Measurements from ENCODE around the gene PDE7B. TPM values are rescaled to one million over a fixed set of nuclear protein-coding genes. Genes with fewer than 3 reads are reported as not detected.
"Not testable (repeated sequence)": the region's sequence is repeated elsewhere in the genome, so short reads cannot be mapped to it uniquely, and the experiment has no call there.

The PDE7B gene
- total RNA-seq, 2 experiments from 2014 or later, result 0.05 to 0.12 TPM

DNA sequence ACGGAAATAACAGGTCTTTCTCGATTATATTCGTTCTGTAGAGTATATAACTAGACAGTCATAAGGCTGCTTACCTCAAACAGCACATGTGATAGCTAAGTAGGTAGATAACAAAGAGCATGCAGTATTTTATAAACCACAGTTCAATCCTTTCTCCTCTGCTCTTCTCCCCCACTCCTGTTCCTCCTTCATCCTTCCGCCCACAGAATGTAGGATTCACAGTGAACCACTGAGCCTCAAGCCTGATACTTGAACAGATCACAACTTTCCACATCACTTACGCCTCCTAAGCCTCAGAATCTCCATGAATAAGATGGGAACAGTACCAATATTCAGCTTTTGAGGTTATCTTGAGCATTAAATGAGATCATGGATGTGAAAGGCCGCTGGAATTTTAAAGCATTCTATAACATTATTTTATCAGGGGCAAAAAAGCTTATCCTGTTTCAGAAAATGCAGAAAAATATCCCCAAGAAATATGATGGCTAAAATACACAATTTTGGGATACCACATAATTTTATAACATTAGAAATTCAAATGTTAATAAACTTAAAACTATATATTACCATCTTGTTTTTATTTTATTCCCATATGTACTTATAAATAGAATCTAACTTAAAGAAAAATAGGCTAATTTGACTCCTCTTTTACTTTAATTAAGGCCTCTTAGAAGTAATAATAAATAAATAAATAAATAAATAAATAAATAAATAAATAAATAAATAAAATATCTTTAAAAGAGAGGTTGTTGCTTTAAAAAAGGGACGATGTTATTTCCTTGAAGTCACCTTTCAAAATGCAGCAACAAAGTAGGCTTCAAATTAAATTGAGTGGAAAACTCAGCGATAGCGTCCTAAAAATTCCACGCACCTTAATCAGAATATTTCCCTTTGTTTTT, 365.3 kb downstream of the PDE7B start:
- no peak overlapping the region for H3K27ac Mint-ChIP-seq
- intact Hi-C loops (cut with micrococcal nuclease), result no loop called here
- DNase-seq, result no peak
- CTCF ChIA-PET, result interaction anchor here (1.3 kb wide), 2 partner anchors 15 to 540 kb away, joined by 3 to 5 read pairs; no protein-coding TSS in a partner anchor
- no peaks in the 10 kb centered on the region for H3K36me3 Mint-ChIP-seq
- POLR2A ChIA-PET, result no interaction called here
- no peaks in the 10 kb centered on the region for H3K27me3 Mint-ChIP-seq
- no peaks in the 10 kb centered on the region for H3K4me1 Mint-ChIP-seq (ENCODE audit: low read depth)
- H3K9me3 Mint-ChIP-seq, result peaks cover 2% of the 10 kb centered on the region
- no peak overlapping the region for H3K4me3 Mint-ChIP-seq

DNA sequence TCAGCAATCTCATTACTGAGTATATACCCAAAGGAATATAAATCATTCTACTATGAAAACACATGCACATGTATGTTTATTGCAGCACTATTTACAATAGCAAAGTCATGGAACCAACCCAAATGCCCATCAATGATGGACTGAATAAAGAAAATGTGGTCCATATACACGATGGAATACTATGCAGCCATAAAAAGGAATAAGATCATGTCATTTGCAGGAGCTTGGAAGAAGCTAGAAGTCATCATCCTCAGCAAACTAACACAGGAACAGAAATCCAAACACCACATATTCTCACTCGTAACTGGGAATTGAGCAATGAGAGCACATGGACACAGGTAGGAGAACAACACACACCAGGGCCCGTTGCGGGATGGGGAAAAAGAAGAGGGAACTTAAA, 373.5 kb downstream of the PDE7B start:
- intact Hi-C loops (cut with micrococcal nuclease), result loop anchor here (5.0 kb wide), 1 partner anchor 318 kb away; no protein-coding TSS in a partner anchor
- POLR2A ChIA-PET; DNase-seq; H3K4me1 Mint-ChIP-seq (ENCODE audit: low read depth); H3K4me3 Mint-ChIP-seq; CTCF ChIA-PET; H3K36me3 Mint-ChIP-seq; H3K9me3 Mint-ChIP-seq; H3K27me3 Mint-ChIP-seq; H3K27ac Mint-ChIP-seq: not testable (repeated sequence)

- Mint-ChIP-seq H3K27ac (no peak overlapping the region), H3K9me3 (peaks cover 6% of the 10 kb centered on the region), H3K4me3 (no peak overlapping the region), H3K36me3 (peaks cover 3% of the 10 kb centered on the region), H3K27me3 (no peaks in the 10 kb centered on the region), H3K4me1 (ENCODE audit: low read depth) (peaks cover 4% of the 10 kb centered on the region)
- intact Hi-C loops (cut with micrococcal nuclease), result loop anchor here (5.0 kb wide), 1 partner anchor 318 kb away; no protein-coding TSS in a partner anchor
- ChIA-PET POLR2A (no interaction called here), CTCF (interaction anchor here (0.6 to 2.5 kb wide), 29 partner anchors 9 to 779 kb away, joined by 3 to 40 read pairs (median 5); partner anchors contain the start of gene BCLAF1)
- DNase-seq, result peak; percentile 29
These were observed 374.0 kb downstream of the PDE7B start for GRCh38 chr6:136225496-136225895.

DNA sequence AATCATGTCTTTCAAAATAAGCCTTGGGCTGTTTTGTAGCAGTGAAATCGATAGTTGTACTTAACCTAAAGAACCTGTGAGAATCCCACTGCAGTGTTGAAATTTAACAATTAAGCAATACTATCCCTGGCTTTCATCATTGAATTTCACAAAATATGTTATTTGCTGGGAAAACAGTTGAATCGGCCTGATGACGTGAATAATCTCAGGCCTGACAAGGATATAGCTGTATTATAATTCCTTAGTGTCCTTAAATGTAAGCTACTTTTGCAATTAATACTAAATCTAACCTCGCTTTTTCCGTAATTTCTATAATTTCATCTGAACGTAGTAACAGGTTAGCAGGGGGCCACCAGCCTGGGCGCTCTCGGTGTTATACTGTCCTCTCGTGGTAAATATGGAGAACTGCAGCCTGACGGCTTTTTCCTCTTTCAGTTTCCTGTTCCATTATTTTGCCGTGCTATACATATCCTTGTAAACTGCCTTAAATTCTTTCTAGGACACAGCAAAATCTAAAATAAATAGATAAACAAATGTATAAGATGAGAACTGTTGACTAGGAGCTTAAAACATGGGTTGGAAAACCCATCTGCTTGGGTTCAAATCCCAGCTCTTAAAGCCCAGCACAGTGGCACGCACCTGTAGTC, 374.6 kb downstream of the PDE7B start:
- intact Hi-C loops (cut with micrococcal nuclease), result loop anchor here (1.0 to 5.0 kb wide), 6 partner anchors 91 to 775 kb away; no protein-coding TSS in a partner anchor
- ChIA-PET CTCF (interaction anchor here (0.6 to 2.5 kb wide), 53 partner anchors 8 to 779 kb away, joined by 3 to 40 read pairs (median 4); partner anchors contain the start of genes AHI1 and BCLAF1), POLR2A (interaction anchor here (1.0 kb wide), 1 partner anchor 62 kb away, joined by 3 read pairs; no protein-coding TSS in a partner anchor)
- Mint-ChIP-seq H3K27me3 (no peaks in the 10 kb centered on the region), H3K4me3 (no peak overlapping the region), H3K36me3 (peaks cover 8% of the 10 kb centered on the region), H3K9me3 (peaks cover 6% of the 10 kb centered on the region), H3K4me1 (ENCODE audit: low read depth) (peaks cover 4% of the 10 kb centered on the region), H3K27ac (no peak overlapping the region)
- DNase-seq, result peak; percentile 59

DNA sequence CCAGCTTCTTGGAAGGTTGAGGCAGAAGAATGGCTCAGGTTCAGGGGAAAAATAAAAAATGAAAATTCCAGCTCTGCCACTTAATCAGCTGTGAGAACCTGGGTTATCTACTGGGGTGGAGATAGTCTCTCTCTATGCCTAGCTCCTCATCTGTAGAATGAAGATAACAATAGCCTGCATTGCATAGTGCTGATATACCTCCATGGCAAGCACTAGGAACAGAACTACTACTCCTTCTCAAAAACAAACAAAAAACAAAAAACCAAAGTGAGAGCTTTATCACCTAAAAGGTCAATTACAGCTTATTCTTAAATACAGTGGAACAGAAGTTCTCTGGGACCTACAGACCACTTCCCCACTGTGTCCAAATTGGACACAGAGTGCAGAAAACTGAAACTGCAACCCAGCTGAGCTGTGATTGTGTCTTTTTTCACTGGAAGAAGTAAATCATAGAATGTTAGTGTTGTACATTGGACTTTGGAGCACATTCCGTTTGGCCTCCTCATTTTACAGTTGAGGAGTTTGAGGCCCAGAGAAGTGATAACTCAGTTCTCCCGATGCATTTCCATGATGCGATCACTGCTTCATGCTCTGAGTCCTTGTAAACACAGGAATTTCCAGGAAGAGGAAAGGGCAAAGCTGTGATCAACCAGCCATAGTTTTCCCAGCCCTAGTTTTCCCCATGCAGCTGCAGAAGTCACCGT, 375.3 kb downstream of the PDE7B start:
- intact Hi-C loops (cut with micrococcal nuclease), result loop anchor here (1.0 to 5.0 kb wide), 6 partner anchors 90 to 776 kb away; no protein-coding TSS in a partner anchor
- POLR2A ChIA-PET, result interaction anchor here (1.0 kb wide), 1 partner anchor 61 kb away, joined by 3 read pairs; no protein-coding TSS in a partner anchor
- H3K36me3 Mint-ChIP-seq, result peaks cover 8% of the 10 kb centered on the region
- no peaks in the 10 kb centered on the region for H3K27me3 Mint-ChIP-seq
- no peak overlapping the region for H3K27ac Mint-ChIP-seq
- peaks cover 6% of the 10 kb centered on the region for H3K9me3 Mint-ChIP-seq
- no peak overlapping the region for H3K4me3 Mint-ChIP-seq
- CTCF ChIA-PET, result interaction anchor here (0.6 to 2.5 kb wide), 49 partner anchors 8 to 1092 kb away, joined by 3 to 40 read pairs (median 4); partner anchors contain the start of genes AHI1 and BCLAF1
- DNase-seq, result no peak
- peaks cover 4% of the 10 kb centered on the region for H3K4me1 Mint-ChIP-seq (ENCODE audit: low read depth)

DNA sequence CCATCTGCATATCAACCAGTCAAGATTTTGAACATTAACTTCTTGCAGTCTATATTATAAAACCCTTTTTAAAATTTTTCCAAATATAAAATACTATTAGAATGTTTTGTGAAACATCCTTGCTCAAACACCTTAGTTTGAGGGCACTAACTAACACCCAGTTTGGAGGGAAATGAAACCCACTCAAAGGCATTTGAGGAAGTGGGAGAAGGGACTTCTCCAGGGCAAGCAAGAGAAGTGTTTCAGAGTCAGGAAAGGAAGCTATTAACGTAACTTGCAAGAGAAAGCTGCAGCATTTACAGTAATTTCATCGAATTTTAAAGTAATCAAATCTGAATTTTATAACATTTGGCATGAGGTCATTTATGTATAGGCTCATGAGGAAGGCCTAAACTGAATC, 377.3 kb downstream of the PDE7B start:
- Mint-ChIP-seq H3K27me3 (no peaks in the 10 kb centered on the region), H3K9me3 (peaks cover 6% of the 10 kb centered on the region), H3K36me3 (peaks cover 11% of the 10 kb centered on the region), H3K27ac (no peak overlapping the region), H3K4me3 (no peak overlapping the region), H3K4me1 (ENCODE audit: low read depth) (peaks cover 4% of the 10 kb centered on the region)
- DNase-seq, result no peak
- POLR2A ChIA-PET, result no interaction called here
- CTCF ChIA-PET, result interaction anchor here (1.2 to 1.4 kb wide), 2 partner anchors 693 to 695 kb away, joined by 3 read pairs; no protein-coding TSS in a partner anchor
- intact Hi-C loops (cut with micrococcal nuclease), result loop anchor here (5.0 kb wide), 1 partner anchor 322 kb away; no protein-coding TSS in a partner anchor

DNA sequence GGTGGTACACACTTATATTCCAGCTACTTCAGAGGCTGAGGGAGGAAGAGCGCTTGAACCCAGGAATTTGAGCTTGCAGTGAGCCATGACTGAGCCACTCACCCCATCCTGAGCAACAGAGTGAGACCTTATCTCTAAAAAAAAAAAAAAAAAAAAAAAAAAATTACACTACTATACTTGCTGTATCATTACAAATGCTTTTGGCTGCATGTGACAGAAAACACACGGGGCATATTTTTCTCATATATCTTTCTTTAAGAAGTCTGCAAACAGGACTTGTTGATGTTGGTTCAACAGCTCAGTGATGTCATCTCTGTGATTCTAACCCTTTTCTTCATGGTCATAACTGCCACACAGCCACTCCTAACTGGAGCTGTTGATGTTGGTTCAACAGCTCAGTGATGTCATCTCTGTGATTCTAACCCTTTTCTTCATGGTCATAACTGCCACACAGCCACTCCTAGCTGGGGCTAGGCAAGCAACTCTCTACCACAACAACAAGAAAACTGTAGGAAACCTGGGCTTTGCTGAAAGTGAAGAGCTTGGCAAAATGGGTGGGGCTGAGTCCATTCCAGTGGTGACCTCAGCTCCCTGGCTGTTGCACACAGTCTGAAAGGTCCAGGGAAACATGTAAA, 378.8 kb downstream of the PDE7B start:
- no peak for DNase-seq
- H3K4me3 Mint-ChIP-seq, result no peak overlapping the region
- intact Hi-C loops (cut with micrococcal nuclease), result no loop called here
- H3K27ac Mint-ChIP-seq, result no peak overlapping the region
- peaks cover 18% of the 10 kb centered on the region for H3K36me3 Mint-ChIP-seq
- POLR2A ChIA-PET, result no interaction called here
- CTCF ChIA-PET, result interaction anchor here (1.2 kb wide), 1 partner anchor 14 kb away, joined by 3 read pairs; no protein-coding TSS in a partner anchor
- peaks cover 4% of the 10 kb centered on the region for H3K4me1 Mint-ChIP-seq (ENCODE audit: low read depth)
- H3K27me3 Mint-ChIP-seq, result no peaks in the 10 kb centered on the region
- H3K9me3 Mint-ChIP-seq, result peaks cover 3% of the 10 kb centered on the region

DNA sequence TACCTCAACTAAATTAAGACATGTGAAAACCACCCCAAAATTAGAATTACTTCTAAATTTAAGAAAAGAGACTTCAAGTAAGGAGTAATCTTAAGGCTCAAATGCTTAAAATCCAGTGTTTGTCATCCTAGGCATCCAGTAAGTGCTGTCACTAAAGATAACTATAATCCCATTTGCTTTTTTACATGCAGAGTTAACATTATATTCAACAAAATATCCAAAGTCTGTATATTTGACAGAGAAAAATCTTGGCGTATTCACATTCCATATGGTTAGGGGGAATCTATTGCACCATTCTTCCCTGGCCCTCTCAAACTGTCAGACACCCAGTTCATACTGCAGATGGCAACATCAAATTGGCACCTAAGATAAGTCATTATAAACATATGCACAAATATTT, 381.2 kb downstream of the PDE7B start:
- Mint-ChIP-seq H3K4me1 (ENCODE audit: low read depth) (peaks cover 12% of the 10 kb centered on the region), H3K36me3 (peaks cover 32% of the 10 kb centered on the region), H3K9me3 (no peaks in the 10 kb centered on the region), H3K4me3 (no peak overlapping the region), H3K27ac (no peak overlapping the region), H3K27me3 (no peaks in the 10 kb centered on the region)
- intact Hi-C loops (cut with micrococcal nuclease), result no loop called here
- CTCF ChIA-PET, result no interaction called here
- POLR2A ChIA-PET, result no interaction called here
- no peak for DNase-seq

DNA sequence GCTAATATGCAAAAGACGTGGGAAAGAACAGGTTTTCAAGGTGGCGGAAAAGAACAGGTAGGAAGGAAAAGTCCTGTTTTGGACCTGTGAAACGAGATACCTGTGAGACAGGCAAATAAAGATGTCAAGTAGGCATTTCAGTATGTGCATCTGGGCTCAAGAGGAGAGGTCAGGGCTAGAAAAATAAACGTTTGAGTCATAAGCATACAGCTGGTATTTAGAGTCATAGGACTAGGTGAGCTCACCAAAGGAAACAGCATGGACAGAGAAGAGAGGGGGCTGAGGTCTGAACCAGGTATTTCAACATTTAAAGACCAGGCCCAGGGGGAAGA, 383.7 kb downstream of the PDE7B start:
- Mint-ChIP-seq H3K36me3 (peaks cover 46% of the 10 kb centered on the region), H3K4me3 (no peak overlapping the region), H3K9me3 (no peaks in the 10 kb centered on the region), H3K27me3 (no peaks in the 10 kb centered on the region), H3K4me1 (ENCODE audit: low read depth) (peaks cover 12% of the 10 kb centered on the region), H3K27ac (no peak overlapping the region)
- ChIA-PET POLR2A (no interaction called here), CTCF (interaction anchor here (1.5 kb wide), 1 partner anchor 9 kb away, joined by 5 read pairs; no protein-coding TSS in a partner anchor)
- no peak for DNase-seq
- intact Hi-C loops (cut with micrococcal nuclease), result no loop called here

DNA sequence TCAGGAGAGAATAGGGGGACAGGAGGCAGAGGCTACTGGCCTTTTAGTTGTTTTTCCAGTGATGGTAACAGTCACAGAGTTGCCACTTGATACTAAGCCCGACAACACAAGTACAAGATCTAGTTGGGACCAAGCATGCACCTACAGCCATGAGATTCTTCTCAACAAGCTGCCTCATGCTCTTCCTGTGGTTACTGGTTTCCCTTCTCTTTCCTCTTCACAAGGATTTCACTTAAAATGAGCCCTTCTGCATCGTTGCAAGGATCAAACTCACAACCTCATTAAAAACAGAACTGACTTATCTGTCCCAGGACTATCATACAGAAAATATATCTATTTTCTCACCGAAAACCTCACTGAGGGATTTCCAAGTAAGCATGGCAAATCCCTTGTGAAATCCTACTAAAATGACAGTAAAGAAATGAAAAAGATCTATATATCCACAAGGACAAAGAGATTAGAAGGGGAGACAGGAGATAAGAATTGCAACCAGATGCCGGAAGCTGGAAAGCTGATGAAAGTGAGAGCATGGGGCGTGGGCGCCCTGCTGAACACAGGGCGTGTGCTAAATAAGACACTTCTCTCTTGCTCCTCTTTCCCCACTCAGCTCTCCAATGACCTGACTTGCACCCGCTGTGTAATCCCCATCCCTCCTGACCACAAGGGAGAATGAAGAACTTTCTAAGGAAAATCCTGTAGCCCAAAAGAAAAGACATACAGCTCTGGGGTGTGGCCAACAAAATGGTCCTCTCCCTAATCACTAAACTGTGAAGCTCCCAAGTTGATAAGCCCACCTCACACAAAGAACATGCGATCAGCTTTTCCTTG, 385.2 kb downstream of the PDE7B start:
- POLR2A ChIA-PET, result interaction anchor here (1.2 kb wide), 1 partner anchor 14 kb away, joined by 5 read pairs; no protein-coding TSS in a partner anchor
- Mint-ChIP-seq H3K4me1 (ENCODE audit: low read depth) (peaks cover 12% of the 10 kb centered on the region), H3K27ac (no peak overlapping the region), H3K9me3 (no peaks in the 10 kb centered on the region), H3K4me3 (no peak overlapping the region), H3K27me3 (no peaks in the 10 kb centered on the region), H3K36me3 (peaks cover 44% of the 10 kb centered on the region)
- intact Hi-C loops (cut with micrococcal nuclease), result no loop called here
- CTCF ChIA-PET, result interaction anchor here (1.2 to 1.5 kb wide), 3 partner anchors 10 to 81 kb away, joined by 3 to 10 read pairs (median 3); no protein-coding TSS in a partner anchor
- no peak for DNase-seq
